Activated CD8-positive, alpha-beta T cell treated with anti-CD3 and anti-CD28 coated beads for 36 hours (primary cell): Measurements from ENCODE around the gene ACER3. TPM values are rescaled to one million over a fixed set of nuclear protein-coding genes. Genes with fewer than 3 reads are reported as not detected.

Experiments
- ATAC-seq: fragments of 200-7000 bp; cut with Tn5 transposase; one replicate; pipeline ENCODE4 v1.10.0; 2021; ENCODE audit warnings: mild to moderate bottlenecking, moderate library complexity
- CTCF ChIA-PET: fragments of 350-600 bp; sonication (Branson Sonifier 250); formaldehyde crosslinking; loops from one replicate; lab custom pipeline; 2021; ENCODE audit warnings: antibody characterized with exemption; lab: Charles Lee
- POLR2A ChIA-PET: fragments of 350-600 bp; sonication (Branson Sonifier 250); formaldehyde crosslinking; loops from one replicate; lab custom pipeline; 2021; ENCODE audit warnings: antibody characterized with exemption; lab: Charles Lee
- DNase-seq: peaks from one replicate; pipeline ENCODE4 v3.0.0-alpha.2; 2020
- H3K27ac Mint-ChIP-seq: one replicate; pipeline ENCODE4 v1.8.0; 2021; ENCODE audit warnings: mild to moderate bottlenecking, mixed read lengths
- H3K27me3 Mint-ChIP-seq: one replicate; pipeline ENCODE4 v1.8.0; 2021; ENCODE audit warnings: mixed read lengths
- H3K36me3 Mint-ChIP-seq: one replicate; pipeline ENCODE4 v1.8.0; 2021; ENCODE audit warnings: low read depth, mixed read lengths
- H3K4me1 Mint-ChIP-seq: one replicate; pipeline ENCODE4 v1.8.0; 2021; ENCODE audit warnings: low read depth, mixed read lengths
- H3K4me3 Mint-ChIP-seq: one replicate; pipeline ENCODE4 v1.8.0; 2021; ENCODE audit warnings: mild to moderate bottlenecking, moderate library complexity, mixed read lengths
- H3K9me3 Mint-ChIP-seq: one replicate; pipeline ENCODE4 v1.8.0; 2021; ENCODE audit warnings: mixed read lengths
- CTCF ChIP-seq: fragments of 200-600 bp; IDR thresholded peaks from one replicate; pipeline ENCODE4 v1.8.0; 2022; ENCODE audit warnings: antibody characterized with exemption, mild to moderate bottlenecking
- intact Hi-C: fragments of 100-400 bp; cut with micrococcal nuclease; formaldehyde crosslinking; loops from one replicate; pipeline ENCODE4 v1.10.0; 2022
- total RNA-seq, 2 experiments: library from RNA; stranded (reverse); gene quantifications; one replicate each; pipeline ENCODE4 v1.2.3, GENCODE V29; 2021

ACER3 gene
- total RNA-seq, 2 experiments from 2014 or later, result 10.0 to 10.2 TPM

- DNase-seq, result no peak
- Mint-ChIP-seq H3K27ac (no peak overlapping the region), H3K9me3 (no peaks in the 10 kb centered on the region), H3K36me3 (no peaks in the 10 kb centered on the region), H3K4me3 (no peak overlapping the region), H3K27me3 (peaks cover 35% of the 10 kb centered on the region), H3K4me1 (no peaks in the 10 kb centered on the region)
- ChIA-PET POLR2A (no interaction called here), CTCF (interaction anchor here (1.2 kb wide), 1 partner anchor 46 kb away, joined by 3 read pairs; no protein-coding TSS in a partner anchor)
- intact Hi-C loops, result no loop called here
- no peak for ATAC-seq
- TF ChIP-seq CTCF, result no peak
Observed at GRCh38 chr11:76844511-76844910, 16.2 kb upstream of the ACER3 start.

- DNase-seq (no peak), ATAC-seq (no peak)
- intact Hi-C loops, result no loop called here
- POLR2A ChIA-PET, result no interaction called here
- TF ChIP-seq CTCF, result no peak
- Mint-ChIP-seq H3K36me3 (no peaks in the 10 kb centered on the region), H3K27me3 (peaks cover 31% of the 10 kb centered on the region), H3K27ac (no peak overlapping the region), H3K4me3 (no peak overlapping the region), H3K4me1 (no peaks in the 10 kb centered on the region), H3K9me3 (no peaks in the 10 kb centered on the region)
- CTCF ChIA-PET, result no interaction called here
Observed at GRCh38 chr11:76845069-76845468, 15.6 kb upstream of the ACER3 start.

- H3K4me1 Mint-ChIP-seq, result no peaks in the 10 kb centered on the region
- H3K36me3 Mint-ChIP-seq, result no peaks in the 10 kb centered on the region
- no peak overlapping the region for H3K27ac Mint-ChIP-seq
- no peak overlapping the region for H3K4me3 Mint-ChIP-seq
- peaks cover 27% of the 10 kb centered on the region for H3K27me3 Mint-ChIP-seq
- ATAC-seq (no peak), DNase-seq (no peak)
- intact Hi-C loops, result no loop called here
- POLR2A ChIA-PET, result no interaction called here
- TF ChIP-seq CTCF, result no peak
- no peaks in the 10 kb centered on the region for H3K9me3 Mint-ChIP-seq
- CTCF ChIA-PET, result interaction anchor here (1.3 to 2.2 kb wide), 2 partner anchors 38 to 73 kb away, joined by 5 to 8 read pairs; no protein-coding TSS in a partner anchor
Observed at GRCh38 chr11:76846441-76846840, 14.3 kb upstream of the ACER3 start.

- Mint-ChIP-seq H3K4me1 (no peaks in the 10 kb centered on the region), H3K36me3 (no peaks in the 10 kb centered on the region), H3K9me3 (no peaks in the 10 kb centered on the region), H3K27ac (no peak overlapping the region), H3K4me3 (no peak overlapping the region), H3K27me3 (peaks cover 10% of the 10 kb centered on the region)
- no peak for TF ChIP-seq CTCF
- ChIA-PET CTCF (interaction anchor here (1.4 kb wide), 1 partner anchor 62 kb away, joined by 3 read pairs; no protein-coding TSS in a partner anchor), POLR2A (no interaction called here)
- intact Hi-C loops, result no loop called here
- ATAC-seq (no peak), DNase-seq (no peak)
Observed at GRCh38 chr11:76849376-76849775, 11.3 kb upstream of the ACER3 start.

GRCh38 chr11:76850130-76850529 is 10.6 kb upstream of the ACER3 start:
- peaks cover 5% of the 10 kb centered on the region for H3K4me1 Mint-ChIP-seq
- ATAC-seq (no peak), DNase-seq (no peak)
- no peak for TF ChIP-seq CTCF
- no peaks in the 10 kb centered on the region for H3K36me3 Mint-ChIP-seq
- H3K4me3 Mint-ChIP-seq, result no peak overlapping the region
- intact Hi-C loops, result no loop called here
- H3K27me3 Mint-ChIP-seq, result peaks cover 7% of the 10 kb centered on the region
- H3K9me3 Mint-ChIP-seq, result no peaks in the 10 kb centered on the region
- no peak overlapping the region for H3K27ac Mint-ChIP-seq
- ChIA-PET CTCF (interaction anchor here (1.4 kb wide), 1 partner anchor 61 kb away, joined by 3 read pairs; no protein-coding TSS in a partner anchor), POLR2A (no interaction called here)
